Stimulated activated memory B cell treated with anti-CD40 and anti-IgM and Interleukin-4, amounts not matched to agents 10 μg/mL and 1 μg/mL and 100 μg/mL, for 72 hours (primary cell): ENCODE results near the gene NABP1.
A peak's percentile ranks its signal among the peaks of the same experiment; 100 is the strongest.

Source experiments
- ATAC-seq: fragments of 150-1000 bp; cut with Tn5 transposase; 2 replicates; pipeline ENCODE4 v1.10.0; 2021
- H3K27ac Mint-ChIP-seq: one replicate; pipeline ENCODE4 v1.8.0; 2022; ENCODE audit warnings: mild to moderate bottlenecking, mixed read lengths
- H3K27me3 Mint-ChIP-seq: one replicate; pipeline ENCODE4 v1.8.0; 2022; ENCODE audit warnings: mixed read lengths
- H3K36me3 Mint-ChIP-seq: one replicate; pipeline ENCODE4 v1.8.0; 2022; ENCODE audit warnings: mixed read lengths
- H3K4me1 Mint-ChIP-seq: one replicate; pipeline ENCODE4 v1.8.0; 2022; ENCODE audit warnings: mixed read lengths
- H3K4me3 Mint-ChIP-seq: one replicate; pipeline ENCODE4 v1.8.0; 2022; ENCODE audit warnings: mild to moderate bottlenecking, moderate library complexity, mixed read lengths
- H3K9me3 Mint-ChIP-seq: one replicate; pipeline ENCODE4 v1.8.0; 2022; ENCODE audit warnings: mixed read lengths

The NABP1 gene

DNA sequence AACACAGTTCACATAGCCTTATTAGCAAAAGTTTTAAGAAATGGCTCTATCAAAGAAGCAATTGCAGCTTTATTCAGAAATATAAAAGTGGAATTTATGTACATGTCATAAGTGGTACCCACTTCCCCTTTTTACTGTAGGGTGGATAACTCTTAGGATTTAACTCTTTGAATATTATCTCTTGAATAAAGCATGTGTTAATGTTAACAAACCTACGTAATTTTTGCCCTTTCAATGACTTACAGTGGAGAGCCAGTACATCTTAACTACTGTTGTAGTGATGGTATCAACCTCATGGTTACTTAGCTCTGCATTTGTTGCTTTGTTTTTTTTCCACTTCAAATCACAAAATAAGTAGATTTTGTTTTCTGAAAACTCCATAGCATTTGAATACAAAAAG lies 8.8 kb downstream of the NABP1 start:
- no peak overlapping the region for H3K4me3 Mint-ChIP-seq
- peak; percentile 51 for ATAC-seq
- no peaks in the 10 kb centered on the region for H3K27me3 Mint-ChIP-seq
- peaks cover 56% of the 10 kb centered on the region for H3K4me1 Mint-ChIP-seq
- H3K9me3 Mint-ChIP-seq = no peaks in the 10 kb centered on the region
- peak overlapping the region; percentile 68 for H3K27ac Mint-ChIP-seq
- H3K36me3 Mint-ChIP-seq = peaks cover 42% of the 10 kb centered on the region

GRCh38 chr2:191687867-191688266 lies 9.9 kb downstream of the NABP1 start:
- Mint-ChIP-seq H3K27me3 (no peaks in the 10 kb centered on the region), H3K27ac (peak overlapping the region; percentile 69), H3K4me1 (peaks cover 49% of the 10 kb centered on the region), H3K36me3 (peaks cover 34% of the 10 kb centered on the region), H3K4me3 (no peak overlapping the region), H3K9me3 (no peaks in the 10 kb centered on the region)
- no peak for ATAC-seq

DNA sequence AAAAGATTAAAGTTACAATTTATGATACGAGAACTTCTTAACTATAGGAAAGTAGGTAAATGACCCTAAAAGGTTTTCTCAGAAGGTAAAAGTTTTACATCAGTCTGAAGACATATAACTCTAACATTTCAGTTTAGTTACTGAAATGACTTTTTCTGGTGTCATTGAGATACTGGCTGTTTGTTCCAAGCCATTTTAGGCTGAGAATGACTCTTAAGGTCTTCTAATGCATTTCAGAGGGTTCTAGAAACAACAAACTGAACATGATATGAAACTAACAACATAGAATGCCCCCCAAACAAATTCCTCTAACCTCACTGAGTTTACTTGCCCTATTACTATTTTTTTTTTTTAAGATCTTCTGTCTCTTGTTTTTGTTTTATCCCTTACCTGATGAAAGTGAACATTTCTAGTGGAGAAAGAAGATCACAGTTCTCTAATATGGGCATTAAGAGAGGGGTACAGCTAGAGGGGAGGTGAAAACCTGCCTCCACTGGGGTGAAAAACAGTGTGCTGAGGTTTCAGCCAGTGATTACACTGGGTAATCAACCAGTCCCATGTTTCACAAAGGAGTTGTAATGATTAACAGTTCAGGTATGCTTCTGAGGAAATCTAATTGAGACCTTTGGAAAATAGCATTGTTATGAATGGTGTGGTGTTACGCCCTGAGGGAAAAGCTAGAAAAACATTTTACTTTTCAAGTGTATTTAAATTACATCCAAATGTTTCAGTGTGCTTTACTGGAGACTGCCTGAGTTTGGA lies 11.2 kb downstream of the NABP1 start:
- Mint-ChIP-seq H3K36me3 (peaks cover 32% of the 10 kb centered on the region), H3K4me1 (peaks cover 50% of the 10 kb centered on the region), H3K4me3 (no peak overlapping the region), H3K27me3 (no peaks in the 10 kb centered on the region), H3K27ac (peak overlapping the region; percentile 69), H3K9me3 (no peaks in the 10 kb centered on the region)
- ATAC-seq = no peak

DNA sequence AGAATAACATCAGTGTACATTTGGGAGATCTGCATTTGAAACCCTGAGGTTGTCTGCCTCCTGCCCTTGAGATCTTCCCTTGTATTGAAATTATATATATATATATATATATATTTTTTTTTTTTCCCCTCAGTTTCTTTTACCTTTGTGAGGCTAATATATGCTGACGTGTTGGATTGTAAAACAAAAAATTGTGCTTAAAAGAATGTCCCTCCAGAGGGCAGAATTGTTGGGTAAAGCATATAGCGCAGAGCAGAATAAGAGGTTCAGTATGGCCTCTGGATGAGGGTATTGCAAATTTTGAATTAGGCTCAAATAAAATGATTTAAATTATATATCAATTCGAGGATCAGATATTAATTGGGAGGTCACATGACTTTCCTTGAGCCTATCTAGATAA lies 12.4 kb downstream of the NABP1 start:
- no peaks in the 10 kb centered on the region for H3K9me3 Mint-ChIP-seq
- H3K36me3 Mint-ChIP-seq = peaks cover 33% of the 10 kb centered on the region
- no peaks in the 10 kb centered on the region for H3K27me3 Mint-ChIP-seq
- ATAC-seq = no peak
- H3K27ac Mint-ChIP-seq = peak overlapping the region; percentile 52
- peaks cover 49% of the 10 kb centered on the region for H3K4me1 Mint-ChIP-seq
- no peak overlapping the region for H3K4me3 Mint-ChIP-seq

- H3K27me3 Mint-ChIP-seq = no peaks in the 10 kb centered on the region
- H3K36me3 Mint-ChIP-seq = peaks cover 29% of the 10 kb centered on the region
- ATAC-seq = peak; percentile 78
- H3K4me3 Mint-ChIP-seq = no peak overlapping the region
- H3K27ac Mint-ChIP-seq = peak overlapping the region; percentile 52
- peaks cover 46% of the 10 kb centered on the region for H3K4me1 Mint-ChIP-seq
- no peaks in the 10 kb centered on the region for H3K9me3 Mint-ChIP-seq
Measured at GRCh38 chr2:191691016-191691735, 13.2 kb downstream of the NABP1 start.

DNA sequence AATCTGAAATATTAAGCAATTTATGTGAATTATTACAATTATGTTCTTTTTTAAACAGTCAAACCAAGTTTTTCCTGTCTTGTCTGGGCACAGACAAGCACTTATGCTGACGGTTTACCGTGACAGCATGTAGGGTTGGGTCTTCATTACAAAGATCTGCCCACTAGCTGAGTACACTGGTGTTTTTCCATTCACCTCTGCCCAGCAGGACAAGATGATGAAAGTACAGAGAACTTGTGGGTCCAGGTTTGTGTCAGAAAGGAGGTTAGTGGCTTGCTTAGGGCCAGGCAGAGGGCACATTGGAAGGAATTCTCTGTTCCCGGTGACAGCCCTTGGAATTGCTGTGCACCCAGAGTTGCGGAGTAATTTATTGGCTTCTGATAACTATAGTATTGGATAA lies 14.0 kb downstream of the NABP1 start:
- H3K27me3 Mint-ChIP-seq = no peaks in the 10 kb centered on the region
- no peak for ATAC-seq
- H3K4me3 Mint-ChIP-seq = no peak overlapping the region
- no peaks in the 10 kb centered on the region for H3K9me3 Mint-ChIP-seq
- H3K4me1 Mint-ChIP-seq = peaks cover 39% of the 10 kb centered on the region
- no peak overlapping the region for H3K27ac Mint-ChIP-seq
- H3K36me3 Mint-ChIP-seq = peaks cover 28% of the 10 kb centered on the region

- no peaks in the 10 kb centered on the region for H3K9me3 Mint-ChIP-seq
- peaks cover 30% of the 10 kb centered on the region for H3K36me3 Mint-ChIP-seq
- H3K27ac Mint-ChIP-seq = no peak overlapping the region
- no peak overlapping the region for H3K4me3 Mint-ChIP-seq
- no peaks in the 10 kb centered on the region for H3K27me3 Mint-ChIP-seq
- peaks cover 39% of the 10 kb centered on the region for H3K4me1 Mint-ChIP-seq
- no peak for ATAC-seq
Measured at GRCh38 chr2:191692502-191693115, 14.7 kb downstream of the NABP1 start.

GRCh38 chr2:191693166-191693565 lies 15.2 kb downstream of the NABP1 start:
- no peak for ATAC-seq
- Mint-ChIP-seq H3K27ac (no peak overlapping the region), H3K27me3 (no peaks in the 10 kb centered on the region), H3K9me3 (no peaks in the 10 kb centered on the region), H3K4me1 (peaks cover 34% of the 10 kb centered on the region), H3K36me3 (peaks cover 25% of the 10 kb centered on the region), H3K4me3 (no peak overlapping the region)

GRCh38 chr2:191693778-191694177 lies 15.8 kb downstream of the NABP1 start:
- no peaks in the 10 kb centered on the region for H3K9me3 Mint-ChIP-seq
- no peak overlapping the region for H3K27ac Mint-ChIP-seq
- H3K36me3 Mint-ChIP-seq = peaks cover 20% of the 10 kb centered on the region
- H3K4me3 Mint-ChIP-seq = no peak overlapping the region
- ATAC-seq = peak; percentile 62
- H3K4me1 Mint-ChIP-seq = peaks cover 28% of the 10 kb centered on the region
- no peaks in the 10 kb centered on the region for H3K27me3 Mint-ChIP-seq

DNA sequence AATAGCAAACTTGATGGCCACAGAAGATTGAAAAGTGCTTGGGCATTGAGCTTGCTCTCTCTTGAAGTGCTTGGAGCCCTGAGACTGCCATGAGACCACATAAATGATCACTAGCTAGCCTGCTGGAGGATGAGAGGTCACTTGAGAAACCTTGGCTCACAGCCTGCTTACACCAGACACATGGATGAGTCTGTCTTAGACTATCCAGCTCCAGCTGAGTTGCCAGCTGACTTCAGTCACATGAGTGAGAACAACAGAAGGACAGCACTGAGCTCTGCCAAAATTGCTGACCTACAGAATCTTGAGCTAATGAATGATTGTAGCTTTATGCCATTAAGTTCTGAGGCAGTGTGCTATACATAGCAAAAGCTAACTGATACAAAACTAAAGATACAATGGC lies 18.1 kb downstream of the NABP1 start:
- Mint-ChIP-seq H3K27ac (no peak overlapping the region), H3K36me3 (peaks cover 26% of the 10 kb centered on the region), H3K9me3 (no peaks in the 10 kb centered on the region), H3K4me3 (no peak overlapping the region), H3K4me1 (peaks cover 12% of the 10 kb centered on the region), H3K27me3 (no peaks in the 10 kb centered on the region)
- no peak for ATAC-seq

- ATAC-seq = no peak
- H3K4me1 Mint-ChIP-seq = peaks cover 7% of the 10 kb centered on the region
- H3K4me3 Mint-ChIP-seq = no peak overlapping the region
- H3K36me3 Mint-ChIP-seq = peaks cover 36% of the 10 kb centered on the region
- H3K27ac Mint-ChIP-seq = no peak overlapping the region
- H3K27me3 Mint-ChIP-seq = no peaks in the 10 kb centered on the region
- no peaks in the 10 kb centered on the region for H3K9me3 Mint-ChIP-seq
Measured at GRCh38 chr2:191696966-191697365, 19.0 kb downstream of the NABP1 start.

- Mint-ChIP-seq H3K36me3 (peaks cover 37% of the 10 kb centered on the region), H3K27ac (no peak overlapping the region), H3K27me3 (no peaks in the 10 kb centered on the region), H3K4me1 (peaks cover 7% of the 10 kb centered on the region), H3K4me3 (no peak overlapping the region), H3K9me3 (no peaks in the 10 kb centered on the region)
- ATAC-seq = no peak
Measured at GRCh38 chr2:191697870-191698269, 19.9 kb downstream of the NABP1 start.

- no peak overlapping the region for H3K27ac Mint-ChIP-seq
- H3K4me3 Mint-ChIP-seq = no peak overlapping the region
- no peaks in the 10 kb centered on the region for H3K9me3 Mint-ChIP-seq
- H3K36me3 Mint-ChIP-seq = peaks cover 35% of the 10 kb centered on the region
- no peak for ATAC-seq
- no peaks in the 10 kb centered on the region for H3K4me1 Mint-ChIP-seq
- H3K27me3 Mint-ChIP-seq = no peaks in the 10 kb centered on the region
Measured at GRCh38 chr2:191699341-191699945, 21.5 kb downstream of the NABP1 start.

GRCh38 chr2:191701029-191701428 lies 23.1 kb downstream of the NABP1 start:
- Mint-ChIP-seq H3K36me3 (peaks cover 35% of the 10 kb centered on the region), H3K9me3 (no peaks in the 10 kb centered on the region), H3K4me3 (no peak overlapping the region), H3K27ac (no peak overlapping the region), H3K4me1 (no peaks in the 10 kb centered on the region), H3K27me3 (no peaks in the 10 kb centered on the region)
- no peak for ATAC-seq

DNA sequence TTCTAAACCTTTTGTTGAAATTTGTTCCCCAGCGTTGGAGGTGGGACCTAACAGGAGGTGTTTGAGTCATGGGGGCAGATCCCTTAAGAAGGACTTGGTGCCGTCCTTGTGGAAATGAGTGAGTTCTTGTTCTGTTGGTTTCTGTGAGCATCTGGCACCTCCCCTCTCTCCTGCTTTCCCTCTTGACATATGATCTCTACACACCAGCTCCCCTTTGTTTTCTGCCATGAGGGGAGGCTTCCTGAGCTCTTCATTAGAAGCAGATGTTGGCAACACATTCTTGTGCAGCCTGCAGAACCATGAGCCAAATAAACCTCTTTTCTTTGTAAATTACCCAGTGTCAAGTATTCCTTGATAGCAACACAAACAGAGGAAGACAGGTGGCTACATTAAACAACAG lies 23.8 kb downstream of the NABP1 start:
- ATAC-seq = no peak
- Mint-ChIP-seq H3K4me3 (no peak overlapping the region), H3K36me3 (peaks cover 39% of the 10 kb centered on the region), H3K9me3 (no peaks in the 10 kb centered on the region), H3K27ac (no peak overlapping the region), H3K27me3 (no peaks in the 10 kb centered on the region), H3K4me1 (no peaks in the 10 kb centered on the region)
